Muscle layer of colon (tissue), 2 donors: ENCODE results near the gene RASA3.
"Not testable (repeated sequence)": the region's sequence is repeated elsewhere in the genome, so short reads cannot be mapped to it uniquely, and the experiment has no call there.

Source experiments
- H3K27ac ChIP-seq: one replicate; pipeline ENCODE4 v1.7.0; 2013; ENCODE audit warnings: low read depth, mild to moderate bottlenecking, low read length, moderate library complexity
- H3K27me3 ChIP-seq, 2 donors: one replicate each; pipeline ENCODE4 v1.7.0; 2013; ENCODE audit warnings: low read length in 2 of 2, mild to moderate bottlenecking in 2 of 2; ENCODE audit not compliant: insufficient read depth in 2 of 2, control insufficient read depth in 1 of 2
- H3K36me3 ChIP-seq: one replicate; pipeline ENCODE4 v1.7.0; 2013; ENCODE audit warnings: mild to moderate bottlenecking, low read length; ENCODE audit not compliant: insufficient read depth
- H3K4me1 ChIP-seq: one replicate; pipeline ENCODE4 v1.7.0; 2013; ENCODE audit warnings: mild to moderate bottlenecking, low read length; ENCODE audit not compliant: insufficient read depth
- H3K4me3 ChIP-seq, 2 donors: one replicate each; pipeline ENCODE4 v1.7.0; 2013; ENCODE audit warnings: low read length in 2 of 2, low read depth in 1 of 2, mild to moderate bottlenecking in 1 of 2, moderate library complexity in 1 of 2
- H3K9ac ChIP-seq: one replicate; pipeline ENCODE4 v1.7.0; 2013; ENCODE audit warnings: low read length
- H3K9me3 ChIP-seq: one replicate; pipeline ENCODE4 v1.7.0; 2013; ENCODE audit warnings: mild to moderate bottlenecking, low read length
- donor health status: abdominal sarcoma.
- donor health status: Adenocarcinoma of cecum.

RASA3 gene

DNA sequence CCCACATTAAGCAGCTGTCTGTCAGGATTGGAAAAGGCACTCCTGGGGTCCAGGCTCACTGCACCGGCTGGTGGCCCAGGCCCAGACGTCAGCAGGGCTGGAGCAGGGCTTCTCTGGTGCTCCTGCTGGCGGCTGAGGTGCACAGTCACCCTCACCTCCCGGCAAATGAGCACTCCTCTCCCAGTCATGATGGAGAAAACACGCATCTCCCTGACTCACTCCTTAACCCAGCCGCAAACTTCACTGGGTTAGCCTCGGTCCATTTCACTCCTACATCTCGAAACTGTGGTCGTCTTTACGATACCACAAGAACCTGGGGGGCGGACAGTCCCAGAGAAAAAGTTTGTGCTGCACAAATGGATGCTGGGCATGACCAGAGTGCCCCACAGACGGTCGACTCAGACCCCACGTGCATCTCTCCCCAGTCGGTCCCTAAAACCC, 3.3 kb upstream of the RASA3 start:
- no peaks in the 10 kb centered on the region for H3K27me3 ChIP-seq
- H3K9me3 ChIP-seq, result no peaks in the 10 kb centered on the region
- no peak overlapping the region for H3K27ac ChIP-seq
- H3K9ac ChIP-seq, result no peak overlapping the region
- H3K4me1 ChIP-seq, result peaks cover 5% of the 10 kb centered on the region
- H3K4me3 ChIP-seq, result no peak overlapping the region
- H3K36me3 ChIP-seq, result no peaks in the 10 kb centered on the region

DNA sequence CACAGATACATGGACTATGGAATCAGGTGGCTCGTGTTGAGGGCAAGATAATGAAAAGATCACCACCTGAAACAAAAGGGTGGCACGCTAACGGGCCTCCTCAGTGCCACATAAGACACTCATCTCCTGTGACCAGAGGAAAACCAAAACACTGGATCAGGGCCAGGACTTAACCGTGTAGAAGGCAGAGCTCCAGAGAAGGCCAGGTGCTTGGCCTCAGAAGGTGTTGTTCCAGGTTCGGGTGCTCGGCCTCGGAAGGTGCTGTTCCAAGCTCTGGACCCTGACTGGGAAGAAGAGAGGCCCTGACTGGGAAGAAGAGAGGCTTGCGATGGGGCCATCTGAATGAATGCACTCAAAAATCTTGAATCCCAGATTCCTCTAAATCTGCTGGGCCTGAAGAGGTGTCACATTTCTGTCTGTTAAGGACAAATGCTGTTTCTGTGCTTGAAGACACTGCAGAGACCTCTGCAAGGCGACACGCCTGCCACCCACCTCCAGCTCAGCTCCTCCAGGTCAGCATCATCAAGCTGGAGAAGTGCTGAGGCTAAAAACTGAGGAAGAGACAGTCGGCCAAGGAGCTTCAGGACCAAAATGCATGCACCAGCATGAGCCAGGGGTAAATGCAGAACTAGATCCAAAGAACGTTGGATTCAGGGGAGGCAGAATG, 2.7 kb upstream of the RASA3 start:
- H3K4me3 ChIP-seq, result no peak overlapping the region
- no peaks in the 10 kb centered on the region for H3K27me3 ChIP-seq
- H3K27ac ChIP-seq, result no peak overlapping the region
- H3K9me3 ChIP-seq, result no peaks in the 10 kb centered on the region
- H3K4me1 ChIP-seq, result peaks cover 12% of the 10 kb centered on the region
- H3K9ac ChIP-seq, result no peak overlapping the region
- H3K36me3 ChIP-seq, result no peaks in the 10 kb centered on the region

DNA sequence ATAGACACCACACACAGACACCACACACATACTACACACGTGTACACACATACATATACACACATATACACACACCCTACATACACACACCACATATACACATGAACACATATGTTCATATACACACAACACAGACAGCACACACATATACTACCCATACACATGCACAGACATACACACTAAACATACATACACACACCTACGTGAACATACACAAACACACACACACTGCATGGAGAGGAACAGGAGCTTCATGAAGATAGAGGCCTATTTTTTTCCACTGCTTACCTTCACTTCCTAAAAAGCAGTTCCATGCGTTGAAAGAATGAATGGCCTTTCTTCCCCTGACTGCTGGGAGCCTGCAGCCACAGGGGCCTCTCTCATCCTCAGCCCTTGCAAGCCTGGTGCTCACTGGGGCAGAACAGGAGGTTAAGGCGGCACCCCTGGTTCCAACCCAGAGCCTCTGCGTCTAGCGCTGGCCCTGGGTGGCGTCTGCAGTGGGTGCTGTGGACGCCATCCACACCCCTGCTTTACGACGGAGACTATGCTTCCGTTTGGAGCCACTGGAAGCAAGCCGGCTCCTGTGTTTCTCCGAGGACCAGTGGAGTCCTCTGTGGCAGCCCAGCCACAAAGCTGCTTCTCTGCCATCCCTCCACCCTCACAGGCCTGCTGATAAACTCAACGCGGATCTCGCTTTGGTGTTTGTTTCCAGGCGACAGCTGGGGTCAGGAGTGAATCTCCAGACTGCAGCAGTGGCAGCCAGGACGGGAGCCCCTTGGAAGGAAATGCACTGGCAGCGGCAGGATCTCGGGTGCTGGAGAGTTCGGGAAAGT, 1.9 kb upstream of the RASA3 start:
- no peaks in the 10 kb centered on the region for H3K9me3 ChIP-seq
- H3K27me3 ChIP-seq, result no peaks in the 10 kb centered on the region
- H3K4me3 ChIP-seq, result no peak overlapping the region
- peaks cover 19% of the 10 kb centered on the region for H3K4me1 ChIP-seq
- H3K27ac ChIP-seq, result no peak overlapping the region
- H3K9ac ChIP-seq, result no peak overlapping the region
- no peaks in the 10 kb centered on the region for H3K36me3 ChIP-seq

GRCh38 chr13:114133552-114133951, 1.1 kb upstream of the RASA3 start:
- H3K9ac ChIP-seq, H3K27ac ChIP-seq, H3K36me3 ChIP-seq, H3K9me3 ChIP-seq, H3K27me3 ChIP-seq, H3K4me3 ChIP-seq: not testable (repeated sequence)
- H3K4me1 ChIP-seq, result peaks cover 22% of the 10 kb centered on the region

DNA sequence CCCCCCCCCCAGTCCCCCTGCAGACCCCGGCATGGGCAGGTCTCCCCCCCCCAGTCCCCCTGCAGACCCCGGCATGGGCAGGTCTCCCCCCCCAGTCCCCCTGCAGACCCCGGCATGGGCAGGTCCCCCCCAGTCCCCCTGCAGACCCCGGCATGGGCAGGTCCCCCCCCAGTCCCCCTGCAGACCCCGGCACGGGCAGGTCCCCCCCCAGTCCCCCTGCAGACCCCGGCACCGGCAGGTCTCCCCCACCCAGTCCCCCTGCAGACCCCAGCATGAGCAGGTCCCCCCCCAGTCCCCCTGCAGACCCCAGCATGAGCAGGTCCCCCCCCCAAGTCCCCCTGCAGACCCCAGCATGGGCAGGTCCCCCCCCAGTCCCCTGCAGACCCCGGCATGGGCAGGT, 703 bp upstream of the RASA3 start:
- not testable (repeated sequence) for H3K27me3 ChIP-seq, H3K9me3 ChIP-seq, H3K27ac ChIP-seq, H3K4me3 ChIP-seq, H3K9ac ChIP-seq, H3K36me3 ChIP-seq
- H3K4me1 ChIP-seq, result peaks cover 26% of the 10 kb centered on the region

DNA sequence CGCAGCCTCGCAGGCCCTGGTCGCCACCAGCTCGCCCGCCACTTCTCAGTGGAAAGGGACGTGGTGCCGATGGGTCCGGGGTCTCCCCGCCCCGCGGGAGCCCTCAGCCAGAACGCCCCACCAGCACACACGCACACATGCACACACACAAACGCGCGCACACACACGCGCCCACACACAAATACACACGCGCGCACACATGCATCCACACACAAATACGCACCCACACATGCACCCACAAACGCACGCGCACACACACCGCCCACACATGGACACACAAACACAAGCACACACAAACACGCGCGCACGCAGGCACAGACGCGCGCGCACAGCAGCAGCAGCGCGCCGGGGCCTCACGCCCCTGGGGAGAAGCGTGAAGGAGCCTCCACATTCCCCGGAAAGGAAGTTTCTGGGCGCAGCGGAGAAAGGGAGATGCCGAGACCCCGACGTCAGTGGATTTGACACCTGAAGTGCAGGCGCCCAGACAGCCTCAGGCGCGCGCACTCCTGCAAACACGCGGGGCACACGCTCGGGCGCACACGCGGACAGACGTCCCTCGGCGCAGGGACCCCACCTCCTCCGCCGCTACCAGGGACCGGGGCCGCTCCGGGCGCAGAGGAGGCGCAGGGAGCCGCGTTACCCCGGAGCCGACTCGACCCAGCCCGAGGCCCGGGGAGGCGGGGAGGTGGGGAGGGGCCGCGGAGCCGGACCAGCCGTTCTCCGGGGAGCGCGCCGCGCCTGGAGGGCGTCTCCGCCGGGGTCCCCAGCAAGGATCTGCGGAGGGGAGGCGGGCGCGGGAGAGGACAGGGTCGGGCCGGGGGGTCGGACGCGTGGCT, 622 bp downstream of the RASA3 start:
- Histone ChIP-seq H3K27me3 (no peaks in the 10 kb centered on the region), H3K4me3 (peak overlapping the region; percentile 66 to 93), H3K9me3 (no peaks in the 10 kb centered on the region), H3K36me3 (no peaks in the 10 kb centered on the region), H3K27ac (peak overlapping the region; percentile 76), H3K9ac (peak overlapping the region; percentile 58), H3K4me1 (peaks cover 35% of the 10 kb centered on the region)

GRCh38 chr13:114130837-114131582, 1.4 kb downstream of the RASA3 start:
- Histone ChIP-seq H3K9ac (peak overlapping the region; percentile 58), H3K36me3 (no peaks in the 10 kb centered on the region), H3K27me3 (no peaks in the 10 kb centered on the region), H3K27ac (peak overlapping the region; percentile 76), H3K4me3 (peak overlapping the region; percentile 66 to 93), H3K9me3 (no peaks in the 10 kb centered on the region), H3K4me1 (peaks cover 35% of the 10 kb centered on the region)

DNA sequence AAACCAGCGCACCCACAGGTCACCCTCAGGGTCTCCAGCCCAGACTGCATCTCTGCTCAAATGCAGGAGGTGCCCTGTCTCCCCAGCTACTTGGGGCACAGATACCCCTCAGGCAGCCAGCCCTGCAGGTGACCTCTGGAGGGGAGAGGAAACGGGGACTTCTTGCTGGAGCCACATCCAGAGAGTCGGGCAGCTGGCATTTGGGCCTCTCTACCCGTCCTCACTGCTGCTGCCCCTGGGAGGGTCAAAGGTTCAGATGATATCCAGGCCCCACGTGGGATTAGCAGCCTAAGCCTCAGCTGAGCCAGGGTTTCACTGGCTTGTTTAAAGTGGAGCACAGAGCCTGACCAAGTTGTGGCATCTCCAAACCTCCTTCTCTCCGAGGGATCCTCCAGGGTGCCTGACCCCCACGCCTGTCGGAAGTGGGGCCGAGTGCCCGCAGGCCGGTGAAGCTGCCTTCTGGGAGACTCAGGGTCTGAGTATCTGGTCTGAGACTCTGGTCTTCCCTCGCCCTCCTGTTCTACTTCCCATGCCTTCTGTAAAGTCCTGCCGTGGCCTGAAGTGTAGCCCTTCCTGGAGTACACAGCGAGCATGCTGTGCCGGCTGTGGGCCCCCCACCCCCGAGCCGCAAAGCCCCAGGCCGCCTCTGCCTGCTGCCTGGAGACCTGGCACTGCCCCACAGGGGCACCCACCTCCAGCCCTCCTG, 2.1 kb downstream of the RASA3 start:
- H3K4me3 ChIP-seq, result peak overlapping the region; percentile 66 to 93
- H3K27ac ChIP-seq, result peak overlapping the region; percentile 76
- no peaks in the 10 kb centered on the region for H3K27me3 ChIP-seq
- no peaks in the 10 kb centered on the region for H3K9me3 ChIP-seq
- H3K4me1 ChIP-seq, result peaks cover 35% of the 10 kb centered on the region
- H3K36me3 ChIP-seq, result no peaks in the 10 kb centered on the region
- H3K9ac ChIP-seq, result peak overlapping the region; percentile 39

GRCh38 chr13:114129649-114130062, 2.8 kb downstream of the RASA3 start:
- H3K4me1 ChIP-seq, result peaks cover 35% of the 10 kb centered on the region
- H3K36me3 ChIP-seq, result no peaks in the 10 kb centered on the region
- no peaks in the 10 kb centered on the region for H3K27me3 ChIP-seq
- H3K4me3 ChIP-seq, result peak overlapping the region in 1 of 2 donors; percentile 93
- peak overlapping the region; percentile 76 for H3K27ac ChIP-seq
- peak overlapping the region; percentile 39 for H3K9ac ChIP-seq
- no peaks in the 10 kb centered on the region for H3K9me3 ChIP-seq

GRCh38 chr13:114128624-114129522, 3.5 kb downstream of the RASA3 start:
- H3K4me1 ChIP-seq, result peaks cover 32% of the 10 kb centered on the region
- peak overlapping the region in 1 of 2 donors; percentile 38 for H3K4me3 ChIP-seq
- no peak overlapping the region for H3K9ac ChIP-seq
- no peaks in the 10 kb centered on the region for H3K36me3 ChIP-seq
- H3K27ac ChIP-seq, result peak overlapping the region; percentile 45
- no peaks in the 10 kb centered on the region for H3K27me3 ChIP-seq
- H3K9me3 ChIP-seq, result no peaks in the 10 kb centered on the region
